D341Med (cell line): ENCODE data around the gene AGBL4.

Experiments used
- DNase-seq: peaks from one replicate; pipeline ENCODE4 v3.0.0; 2012; ENCODE audit warnings: low spot score

The AGBL4 gene

GRCh38 chr1:48761986-48762385 lies 1261.8 kb downstream of the AGBL4 start:
- no peak for DNase-seq

- DNase-seq = no peak
Observed at GRCh38 chr1:48761411-48761810, 1262.3 kb downstream of the AGBL4 start.

- DNase-seq = no peak
Observed at GRCh38 chr1:48760857-48761256, 1262.9 kb downstream of the AGBL4 start.

GRCh38 chr1:48758976-48759375 lies 1264.8 kb downstream of the AGBL4 start:
- no peak for DNase-seq

GRCh38 chr1:48757363-48757762 lies 1266.4 kb downstream of the AGBL4 start:
- no peak for DNase-seq

- no peak for DNase-seq
Observed at GRCh38 chr1:48756683-48757316, 1267.0 kb downstream of the AGBL4 start.

GRCh38 chr1:48753293-48753692 lies 1270.5 kb downstream of the AGBL4 start:
- no peak for DNase-seq

GRCh38 chr1:48750109-48750508 lies 1273.6 kb downstream of the AGBL4 start:
- no peak for DNase-seq

GRCh38 chr1:48749068-48749467 lies 1274.7 kb downstream of the AGBL4 start:
- no peak for DNase-seq

- DNase-seq = no peak
Observed at GRCh38 chr1:48746906-48747305, 1276.8 kb downstream of the AGBL4 start.

- no peak for DNase-seq
Observed at GRCh38 chr1:48744032-48744431, 1279.7 kb downstream of the AGBL4 start.

- DNase-seq = no peak
Observed at GRCh38 chr1:48743480-48743879, 1280.3 kb downstream of the AGBL4 start.

- DNase-seq = no peak
Observed at GRCh38 chr1:48741380-48741779, 1282.4 kb downstream of the AGBL4 start.

GRCh38 chr1:48740621-48741020 lies 1283.1 kb downstream of the AGBL4 start:
- no peak for DNase-seq

- DNase-seq = no peak
Observed at GRCh38 chr1:48739091-48739490, 1284.7 kb downstream of the AGBL4 start.

GRCh38 chr1:48738356-48738755 lies 1285.4 kb downstream of the AGBL4 start:
- no peak for DNase-seq

- no peak for DNase-seq
Observed at GRCh38 chr1:48735796-48736195, 1288.0 kb downstream of the AGBL4 start.

- DNase-seq = no peak
Observed at GRCh38 chr1:48730164-48730910, 1293.4 kb downstream of the AGBL4 start.

GRCh38 chr1:48728584-48728983 lies 1295.2 kb downstream of the AGBL4 start:
- DNase-seq = no peak

GRCh38 chr1:48726557-48727215 lies 1297.1 kb downstream of the AGBL4 start:
- DNase-seq = no peak

- DNase-seq = no peak
Observed at GRCh38 chr1:48726139-48726538, 1297.6 kb downstream of the AGBL4 start.

GRCh38 chr1:48725341-48726046 lies 1298.3 kb downstream of the AGBL4 start:
- DNase-seq = no peak

- no peak for DNase-seq
Observed at GRCh38 chr1:48720929-48721328, 1302.8 kb downstream of the AGBL4 start.
